ENCODE data around the gene LARP4. TPM values are rescaled to one million over a fixed set of nuclear protein-coding genes. Genes with fewer than 3 reads are reported as not detected.

LARP4 gene
- total and polyA plus RNA-seq, 2 experiments from 2014 or later, result 59.1 to 88.8 TPM

GRCh38 chr12:50375802-50376201, 24.9 kb upstream of the LARP4 start:
- Histone ChIP-seq H3K27me3 (ENCODE audit: insufficient read depth) (no peaks in the 10 kb centered on the region), H3K9me2 (ENCODE audit: insufficient read depth) (no peaks in the 10 kb centered on the region), H3K36me3 (ENCODE audit: insufficient read depth) (no peaks in the 10 kb centered on the region), H2AFZ (no peak overlapping the region), H3K4me2 (no peak overlapping the region), H4K20me1 (replicated peaks; ENCODE audit: insufficient read depth) (no peaks in the 10 kb centered on the region), H3K4me1 (ENCODE audit: insufficient read depth) (no peaks in the 10 kb centered on the region), H3K4me3 (no peak overlapping the region), H3K27ac (ENCODE audit: low read depth) (no peak overlapping the region), H3K79me2 (replicated peaks; ENCODE audit: insufficient read depth) (no peaks in the 10 kb centered on the region), H3F3A (replicated peaks; ENCODE audit: low read depth) (no peaks in the 10 kb centered on the region)
- DNase-seq (ENCODE audit: low spot score), result no peak
- no peak overlapping the region for H3K4me3 Mint-ChIP-seq
- H3K36me3 Mint-ChIP-seq (ENCODE audit: low read depth), result no peaks in the 10 kb centered on the region
- H3K9me3 Mint-ChIP-seq, result no peaks in the 10 kb centered on the region
- H3K27me3 Mint-ChIP-seq (ENCODE audit: insufficient read depth, low read depth, poor library complexity), result peaks cover 7% of the 10 kb centered on the region
- no peak for TF ChIP-seq ZNF331 (CRISPR knock-in tag; IDR thresholded peaks at IDR 0.05; ENCODE audit: low read depth)
- TF ChIP-seq ZNF462 (CRISPR knock-in tag; IDR thresholded peaks at IDR 0.05), result no peak
- no peak for TF ChIP-seq NANOG (IDR thresholded peaks at IDR 0.05; ENCODE audit: borderline replicate concordance)
- no peak for TF ChIP-seq REST (IDR thresholded peaks at IDR 0.05; ENCODE audit: unreplicated experiment)
- TF ChIP-seq ZNF114 (CRISPR knock-in tag; IDR thresholded peaks at IDR 0.05), result no peak
- no peak for TF ChIP-seq EZH2phosphoT487 (IDR thresholded peaks at IDR 0.05; ENCODE audit: unreplicated experiment)
- no peak for TF ChIP-seq STAT1 (IDR thresholded peaks at IDR 0.05; ENCODE audit: unreplicated experiment)
- TF ChIP-seq ETS1 (IDR thresholded peaks at IDR 0.05), result no peak
- TF ChIP-seq CREB1 (CRISPR knock-in tag; IDR thresholded peaks at IDR 0.05; ENCODE audit: low read depth), result no peak
- no peak for TF ChIP-seq POLR2AphosphoS5 (IDR thresholded peaks at IDR 0.05; ENCODE audit: low read depth)
- TF ChIP-seq CTCF (conservative IDR thresholded peaks at IDR 0.05; ENCODE audit: low read depth in 2 of 2), result no peak
- no peak for TF ChIP-seq EZH2 (IDR thresholded peaks at IDR 0.05; ENCODE audit: low read depth, unreplicated experiment)
- no peak for ATAC-seq
- no peak overlapping the region for H3K27ac Mint-ChIP-seq
- no peaks in the 10 kb centered on the region; the same call in 2 of the 3 replicates for H3K4me1 Mint-ChIP-seq
